ENCODE results near the gene MED29. TPM values are rescaled to one million over a fixed set of nuclear protein-coding genes. Genes with fewer than 3 reads are reported as not detected.
A peak's percentile ranks its signal among the peaks of the same experiment; 100 is the strongest.

Gene MED29
- total RNA-seq, 8 experiments from 2014 or later, result 19.9 to 45.6 (median 26.2) TPM

- peak overlapping the region; percentile 62 to 86 (median 68) for H3K4me3 ChIP-seq
- no peak for ATAC-seq (replicated peaks in 6 of 8)
- in situ Hi-C loops (cut with MboI; ENCODE audit: low pct_unique_long_range_greater_than_20kb in 2 of 9, low sequenced_read_pairs in 9 of 9, unreplicated experiment in 9 of 9), result no loop called here
- 10 to 90% (median 80%) methylated on average over 1 to 4 of the region's 13 CpGs; no CpG with 5 or more reads in 3 of the 10 experiments for WGBS, 10 experiments
- peak overlapping the region; percentile 98 to 99 for H3K27ac ChIP-seq
- H3K4me1 ChIP-seq (replicated peaks in 1 of 2), result peaks cover 5 to 13% of the 10 kb centered on the region in 2 donors
These were observed 1.4 kb upstream of the MED29 start for GRCh38 chr19:39389631-39390414.

GRCh38 chr19:39390451-39390750, 777 bp upstream of the MED29 start:
- in situ Hi-C loops (cut with MboI; ENCODE audit: low pct_unique_long_range_greater_than_20kb in 2 of 9, low sequenced_read_pairs in 9 of 9, unreplicated experiment in 9 of 9), result no loop called here
- H3K4me3 ChIP-seq, result peak overlapping the region; percentile 62 to 86 (median 68)
- WGBS, 10 experiments, result 0 to 4% (median 2%) methylated on average over 2 to 10 of the region's 10 CpGs; no CpG with 5 or more reads in 3 of the 10 experiments
- no peak for ATAC-seq (replicated peaks in 6 of 8)
- H3K4me1 ChIP-seq (replicated peaks in 1 of 2), result peaks cover 5 to 13% of the 10 kb centered on the region in 2 donors
- peak overlapping the region; percentile 98 to 99 for H3K27ac ChIP-seq

- Histone ChIP-seq H3K27ac (no peak overlapping the region), H3K4me3 (peak overlapping the region in 1 of 5 donors; percentile 4), H3K4me1 (replicated peaks in 1 of 2) (peaks cover 3 to 5% of the 10 kb centered on the region in 2 donors)
- peak; percentile 47 to 82 (median 58) for ATAC-seq (replicated peaks in 6 of 8)
- WGBS, 10 experiments, result 50 to 67% methylated on average over 2 to 3 of the region's 17 CpGs; no CpG with 5 or more reads in 8 of the 10 experiments
- in situ Hi-C loops (cut with MboI; ENCODE audit: low pct_unique_long_range_greater_than_20kb in 2 of 9, low sequenced_read_pairs in 9 of 9, unreplicated experiment in 9 of 9), result no loop called here
These were observed 6.5 kb downstream of the MED29 start for GRCh38 chr19:39397360-39398296.

GRCh38 chr19:39398297-39398864, 7.2 kb downstream of the MED29 start:
- H3K4me3 ChIP-seq, result no peak overlapping the region

GRCh38 chr19:39399668-39400050, 8.5 kb downstream of the MED29 start:
- Histone ChIP-seq H3K4me3 (no peak overlapping the region), H3K27ac (no peak overlapping the region), H3K4me1 (replicated peaks in 1 of 2) (peaks cover 11 to 16% of the 10 kb centered on the region in 2 donors)
- in situ Hi-C loops (cut with MboI; ENCODE audit: low pct_unique_long_range_greater_than_20kb in 2 of 9, low sequenced_read_pairs in 9 of 9, unreplicated experiment in 9 of 9), result no loop called here
- WGBS, 10 experiments, result 93 to 100% methylated on average over 3 to 4 of the region's 4 CpGs; no CpG with 5 or more reads in 8 of the 10 experiments
- ATAC-seq (replicated peaks in 6 of 8), result no peak

More at GRCh38 chr19:39398297-39398864, 7.2 kb downstream of the MED29 start:
- in situ Hi-C loops (cut with MboI; ENCODE audit: low pct_unique_long_range_greater_than_20kb in 2 of 9, low sequenced_read_pairs in 9 of 9, unreplicated experiment in 9 of 9), result no loop called here
- 83 to 95% (median 90%) methylated on average over 2 to 5 of the region's 11 CpGs; no CpG with 5 or more reads in 7 of the 10 experiments for WGBS, 10 experiments
- peak in 2 of 8 experiments; percentile 38 to 39 for ATAC-seq (replicated peaks in 6 of 8)
- Histone ChIP-seq H3K27ac (no peak overlapping the region), H3K4me1 (replicated peaks in 1 of 2) (peaks cover 5 to 10% of the 10 kb centered on the region in 2 donors)

- Histone ChIP-seq H3K4me3 (no peak overlapping the region), H3K27ac (no peak overlapping the region), H3K4me1 (replicated peaks in 1 of 2) (peaks cover 11 to 16% of the 10 kb centered on the region in 2 donors)
- in situ Hi-C loops (cut with MboI; ENCODE audit: low pct_unique_long_range_greater_than_20kb in 2 of 9, low sequenced_read_pairs in 9 of 9, unreplicated experiment in 9 of 9), result no loop called here
- ATAC-seq (replicated peaks in 6 of 8), result no peak
- WGBS, 10 experiments, result 82 to 100% (median 95%) methylated on average over 1 to 4 of the region's 4 CpGs; no CpG with 5 or more reads in 4 of the 10 experiments
These were observed 8.9 kb downstream of the MED29 start for GRCh38 chr19:39400061-39400460.

GRCh38 chr19:39401070-39401548, 9.9 kb downstream of the MED29 start:
- no peak for ATAC-seq (replicated peaks in 6 of 8)
- Histone ChIP-seq H3K4me1 (replicated peaks in 1 of 2) (peaks cover 11 to 16% of the 10 kb centered on the region in 2 donors), H3K27ac (no peak overlapping the region), H3K4me3 (no peak overlapping the region)
- 17 to 80% (median 63%) methylated on average over 1 to 2 of the region's 4 CpGs; no CpG with 5 or more reads in 6 of the 10 experiments for WGBS, 10 experiments
- in situ Hi-C loops (cut with MboI; ENCODE audit: low pct_unique_long_range_greater_than_20kb in 2 of 9, low sequenced_read_pairs in 9 of 9, unreplicated experiment in 9 of 9), result no loop called here

- in situ Hi-C loops (cut with MboI; ENCODE audit: low pct_unique_long_range_greater_than_20kb in 2 of 9, low sequenced_read_pairs in 9 of 9, unreplicated experiment in 9 of 9), result no loop called here
- 20 to 81% (median 64%) methylated on average over 1 to 16 of the region's 25 CpGs; no CpG with 5 or more reads in 2 of the 10 experiments for WGBS, 10 experiments
- peak in 1 of 8 experiments; percentile 0 for ATAC-seq (replicated peaks in 6 of 8)
- no peak overlapping the region for H3K4me3 ChIP-seq
- peaks cover 11 to 16% of the 10 kb centered on the region in 2 donors for H3K4me1 ChIP-seq (replicated peaks in 1 of 2)
- peak overlapping the region; percentile 71 to 86 for H3K27ac ChIP-seq
These were observed 10.6 kb downstream of the MED29 start for GRCh38 chr19:39401549-39402345.

GRCh38 chr19:39402346-39403300, 11.4 kb downstream of the MED29 start:
- Histone ChIP-seq H3K27ac (peak overlapping the region; percentile 71 to 86), H3K4me3 (peak overlapping the region; percentile 16 to 30 (median 22)), H3K4me1 (replicated peaks in 1 of 2) (peaks cover 11 to 16% of the 10 kb centered on the region in 2 donors)
- WGBS, 10 experiments, result 2 to 63% (median 33%) methylated on average over 1 to 20 of the region's 59 CpGs; no CpG with 5 or more reads in 6 of the 10 experiments
- in situ Hi-C loops (cut with MboI; ENCODE audit: low pct_unique_long_range_greater_than_20kb in 2 of 9, low sequenced_read_pairs in 9 of 9, unreplicated experiment in 9 of 9), result no loop called here
- ATAC-seq (replicated peaks in 6 of 8), result peak; percentile 12 to 62 (median 46)

- H3K4me1 ChIP-seq (replicated peaks in 1 of 2), result peaks cover 11 to 16% of the 10 kb centered on the region in 2 donors
- in situ Hi-C loops (cut with MboI; ENCODE audit: low pct_unique_long_range_greater_than_20kb in 2 of 9, low sequenced_read_pairs in 9 of 9, unreplicated experiment in 9 of 9), result no loop called here
These were observed 12.4 kb downstream of the MED29 start for GRCh38 chr19:39403331-39404312.

More at GRCh38 chr19:39403331-39404312, 12.4 kb downstream of the MED29 start:
- WGBS, 10 experiments, result 0 to 2% (median 0%) methylated on average over 1 to 12 of the region's 43 CpGs; no CpG with 5 or more reads in 6 of the 10 experiments
- Histone ChIP-seq H3K27ac (peak overlapping the region; percentile 71 to 86), H3K4me3 (peak overlapping the region; percentile 6 to 30 (median 18))
- ATAC-seq (replicated peaks in 6 of 8), result peak; percentile 8 to 73 (median 63)
